AG04449 (cell line): ENCODE data around the gene GPATCH1.
"Not testable (repeated sequence)": the region's sequence is repeated elsewhere in the genome, so short reads cannot be mapped to it uniquely, and the experiment has no call there.

Source experiments
- CTCF ChIA-PET: fragments of 350-600 bp; formaldehyde crosslinking; extraction: SDS; loops from one replicate; lab custom pipeline; 2021; ENCODE audit warnings: antibody characterized with exemption; lab: Yijun Ruan, JAX
- POLR2A ChIA-PET: fragments of 400-600, 350-600 bp; formaldehyde crosslinking; extraction: SDS; loops from one replicate; lab custom pipeline; 2020; ENCODE audit warnings: antibody characterized with exemption, inconsistent platforms; lab: Yijun Ruan, JAX
- DNase-seq: peaks from one replicate; pipeline ENCODE4 v3.0.0-alpha.2; 2010; ENCODE audit warnings: low read depth, low spot score
- H3K4me3 ChIP-seq: 2 replicates; pipeline ENCODE4 v1.5.1; 2011; ENCODE audit warnings: low read depth, mild to moderate bottlenecking, control low read depth, low read length
- TF ChIP-seq, protein P1 (sequence below): IDR thresholded peaks from one replicate; pipeline ENCODE4 v1.5.1; 2011; ENCODE audit warnings: mild to moderate bottlenecking, moderate library complexity, low read length, control low read depth, inconsistent platforms; ENCODE audit not compliant: insufficient read depth; ENCODE audit errors: missing control alignments

GPATCH1 gene

DNA sequence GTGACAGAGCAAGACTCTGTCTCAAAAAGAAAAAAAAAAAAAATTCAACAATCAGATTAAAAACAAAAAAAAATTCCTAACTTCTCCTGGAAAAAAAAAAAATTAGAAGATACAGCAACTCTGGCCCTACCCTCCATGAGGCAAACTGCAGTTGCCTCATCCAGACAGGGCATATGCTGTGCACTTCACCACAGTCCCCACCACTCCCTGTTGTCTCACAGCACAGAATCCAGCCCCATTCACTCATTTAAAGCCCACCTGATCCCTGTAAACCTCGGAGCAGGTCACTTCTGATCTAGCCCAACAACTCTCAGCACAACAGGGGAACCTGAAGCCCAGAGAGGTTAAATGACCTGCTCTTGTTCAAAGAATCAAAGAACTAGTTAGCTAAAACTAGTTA, 41.2 kb upstream of the GPATCH1 start:
- ChIA-PET CTCF (interaction anchor here (0.6 kb wide), 1 partner anchor 31 kb away, joined by 4 read pairs; no protein-coding TSS in a partner anchor), POLR2A (no interaction called here)
- TF ChIP-seq, protein P1, sequence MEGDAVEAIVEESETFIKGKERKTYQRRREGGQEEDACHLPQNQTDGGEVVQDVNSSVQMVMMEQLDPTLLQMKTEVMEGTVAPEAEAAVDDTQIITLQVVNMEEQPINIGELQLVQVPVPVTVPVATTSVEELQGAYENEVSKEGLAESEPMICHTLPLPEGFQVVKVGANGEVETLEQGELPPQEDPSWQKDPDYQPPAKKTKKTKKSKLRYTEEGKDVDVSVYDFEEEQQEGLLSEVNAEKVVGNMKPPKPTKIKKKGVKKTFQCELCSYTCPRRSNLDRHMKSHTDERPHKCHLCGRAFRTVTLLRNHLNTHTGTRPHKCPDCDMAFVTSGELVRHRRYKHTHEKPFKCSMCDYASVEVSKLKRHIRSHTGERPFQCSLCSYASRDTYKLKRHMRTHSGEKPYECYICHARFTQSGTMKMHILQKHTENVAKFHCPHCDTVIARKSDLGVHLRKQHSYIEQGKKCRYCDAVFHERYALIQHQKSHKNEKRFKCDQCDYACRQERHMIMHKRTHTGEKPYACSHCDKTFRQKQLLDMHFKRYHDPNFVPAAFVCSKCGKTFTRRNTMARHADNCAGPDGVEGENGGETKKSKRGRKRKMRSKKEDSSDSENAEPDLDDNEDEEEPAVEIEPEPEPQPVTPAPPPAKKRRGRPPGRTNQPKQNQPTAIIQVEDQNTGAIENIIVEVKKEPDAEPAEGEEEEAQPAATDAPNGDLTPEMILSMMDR = no peak
- H3K4me3 ChIP-seq = no peak overlapping the region
- DNase-seq = no peak

GRCh38 chr19:33040994-33041827, 39.8 kb upstream of the GPATCH1 start:
- no peak for DNase-seq
- no peak overlapping the region for H3K4me3 ChIP-seq
- ChIA-PET CTCF (no interaction called here), POLR2A (no interaction called here)
- TF ChIP-seq, protein P1 = no peak

- DNase-seq, CTCF ChIA-PET, H3K4me3 ChIP-seq, POLR2A ChIA-PET: not testable (repeated sequence)
Measured at GRCh38 chr19:33041828-33042160, 39.2 kb upstream of the GPATCH1 start.

GRCh38 chr19:33047422-33047821, 33.6 kb upstream of the GPATCH1 start:
- TF ChIP-seq, protein P1 = no peak
- ChIA-PET POLR2A (no interaction called here), CTCF (no interaction called here)
- no peak overlapping the region for H3K4me3 ChIP-seq
- no peak for DNase-seq

DNA sequence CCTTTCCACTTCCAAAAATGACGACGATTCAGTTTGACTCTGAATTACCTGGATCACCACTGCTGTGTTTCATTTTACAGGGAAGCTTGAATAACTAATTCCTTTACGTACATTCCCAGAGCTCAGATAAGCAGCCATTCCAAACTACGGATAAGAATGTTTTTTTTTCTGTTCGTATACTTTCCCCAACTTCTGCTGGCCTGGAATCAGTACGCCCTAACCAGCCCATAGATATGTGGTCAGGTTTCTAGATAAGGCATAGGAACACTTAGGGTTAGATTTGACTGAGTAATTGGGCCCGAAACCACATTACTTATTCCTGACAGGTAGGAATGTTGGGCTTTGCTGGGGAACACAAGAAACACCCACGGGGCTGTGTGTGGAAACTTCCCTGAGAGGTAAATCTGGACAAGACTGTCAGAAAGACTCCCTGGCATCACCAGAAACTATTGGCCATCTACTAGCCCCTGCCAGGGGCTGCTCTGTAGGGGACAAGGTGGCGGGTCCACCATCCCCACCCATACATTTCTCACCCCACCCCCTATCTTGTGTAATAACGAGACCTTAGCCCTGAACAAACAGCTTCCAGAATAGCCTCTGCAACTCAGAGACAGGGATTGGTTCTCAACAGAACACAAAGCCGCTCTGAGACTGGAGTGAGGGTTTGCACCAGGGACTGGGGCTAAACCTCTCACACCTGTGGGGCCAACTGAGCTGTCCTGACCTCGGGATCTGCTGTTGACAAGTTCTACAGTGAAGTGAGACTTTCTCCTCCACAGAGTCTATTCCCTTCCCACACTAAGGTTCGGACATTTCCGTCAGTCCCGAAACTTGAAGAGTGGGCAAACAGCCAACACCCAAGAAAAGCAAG, 31.9 kb upstream of the GPATCH1 start:
- ChIA-PET POLR2A (no interaction called here), CTCF (no interaction called here)
- no peak overlapping the region for H3K4me3 ChIP-seq
- no peak for DNase-seq
- TF ChIP-seq, protein P1 = no peak

- POLR2A ChIA-PET = no interaction called here
- CTCF ChIA-PET = no interaction called here
- TF ChIP-seq, protein P1 = no peak
- no peak for DNase-seq
- no peak overlapping the region for H3K4me3 ChIP-seq
Measured at GRCh38 chr19:33050110-33050509, 30.9 kb upstream of the GPATCH1 start.
